ENCODE data around the gene TSHR.
"Not testable (repeated sequence)": the region's sequence is repeated elsewhere in the genome, so short reads cannot be mapped to it uniquely, and the experiment has no call there.

Gene TSHR

GRCh38 chr14:81091139-81091538 lies 135.7 kb downstream of the TSHR start:
- DNase-seq = no peak

GRCh38 chr14:81091660-81092059 lies 136.2 kb downstream of the TSHR start:
- DNase-seq = no peak

- DNase-seq = no peak
These were observed 138.2 kb downstream of the TSHR start for GRCh38 chr14:81093651-81094050.

GRCh38 chr14:81095539-81095938 lies 140.1 kb downstream of the TSHR start:
- no peak for DNase-seq

GRCh38 chr14:81096656-81097055 lies 141.2 kb downstream of the TSHR start:
- no peak for DNase-seq

- no peak for DNase-seq
These were observed 146.8 kb downstream of the TSHR start for GRCh38 chr14:81102217-81102616.

GRCh38 chr14:81103443-81103842 lies 148.0 kb downstream of the TSHR start:
- no peak for DNase-seq

- no peak for DNase-seq
These were observed 150.0 kb downstream of the TSHR start for GRCh38 chr14:81105378-81105777.

- DNase-seq = no peak
These were observed 150.5 kb downstream of the TSHR start for GRCh38 chr14:81105961-81106360.

- DNase-seq = no peak
These were observed 154.8 kb downstream of the TSHR start for GRCh38 chr14:81110186-81110585.

GRCh38 chr14:81113176-81113575 lies 157.8 kb downstream of the TSHR start:
- DNase-seq = no peak

- DNase-seq = not testable (repeated sequence)
These were observed 158.8 kb downstream of the TSHR start for GRCh38 chr14:81113945-81114820.

- DNase-seq = no peak
These were observed 165.1 kb downstream of the TSHR start for GRCh38 chr14:81120501-81120900.

GRCh38 chr14:81122326-81122725 lies 166.9 kb downstream of the TSHR start:
- DNase-seq = no peak

GRCh38 chr14:81123811-81124210 lies 168.4 kb downstream of the TSHR start:
- no peak for DNase-seq

GRCh38 chr14:81125536-81125935 lies 170.1 kb downstream of the TSHR start:
- no peak for DNase-seq

- DNase-seq = no peak
These were observed 172.4 kb downstream of the TSHR start for GRCh38 chr14:81127785-81128184.

GRCh38 chr14:81129242-81129641 lies 173.8 kb downstream of the TSHR start:
- no peak for DNase-seq

GRCh38 chr14:81132468-81132867 lies 177.0 kb downstream of the TSHR start:
- peak; percentile 100 for DNase-seq

GRCh38 chr14:81133400-81133799 lies 178.0 kb downstream of the TSHR start:
- no peak for DNase-seq

- DNase-seq = no peak
These were observed 181.9 kb downstream of the TSHR start for GRCh38 chr14:81137316-81137715.

- no peak for DNase-seq
These were observed 183.0 kb downstream of the TSHR start for GRCh38 chr14:81138429-81138828.

- DNase-seq = no peak
These were observed 186.0 kb downstream of the TSHR start for GRCh38 chr14:81141426-81141825.

- DNase-seq = no peak
These were observed 188.4 kb downstream of the TSHR start for GRCh38 chr14:81143793-81144192.
